Measurements from ENCODE around the gene MMD. TPM values are rescaled to one million over a fixed set of nuclear protein-coding genes. Genes with fewer than 3 reads are reported as not detected.
A peak's percentile ranks its signal among the peaks of the same experiment; 100 is the strongest.

MMD gene
- total and polyA plus RNA-seq, 2 of the 13 experiments (the other 11 are each of a cell fraction or from before 2014, with no cell fraction given), result 121 to 225 TPM

- TF ChIP-seq SOX6 (IDR thresholded peaks at IDR 0.05) (no peak), SOX6 (CRISPR knock-in tag; IDR thresholded peaks at IDR 0.05) (peak; percentile 99), ZHX2 (IDR thresholded peaks at IDR 0.05; ENCODE audit: low read depth) (no peak), ZHX2 (CRISPR knock-in tag; IDR thresholded peaks at IDR 0.05; ENCODE audit: borderline replicate concordance) (peak; percentile 66; the same call in 1 of the 2 replicates), KAT2B (IDR thresholded peaks at IDR 0.05; ENCODE audit: borderline replicate concordance, low read depth, low read length) (no peak), ZNF225 (CRISPR knock-in tag; IDR thresholded peaks at IDR 0.05) (no peak), ZNF589 (CRISPR knock-in tag; conservative IDR thresholded peaks at IDR 0.05) (no peak), CREB1 (IDR thresholded peaks at IDR 0.05) (no peak), CREB1 (CRISPR knock-in tag; IDR thresholded peaks at IDR 0.05) (peak; percentile 61), ZFY (CRISPR knock-in tag; IDR thresholded peaks at IDR 0.05) (no peak), IRF2 (CRISPR knock-in tag; IDR thresholded peaks at IDR 0.05) (peak; percentile 70), ZNF124 (CRISPR knock-in tag; IDR thresholded peaks at IDR 0.05) (no peak; the same call in 1 of the 2 replicates), ZNF510 (CRISPR knock-in tag; IDR thresholded peaks at IDR 0.05; ENCODE audit: low read depth) (no peak; the same call in 1 of the 2 replicates), CSRNP1 (CRISPR knock-in tag; IDR thresholded peaks at IDR 0.05) (no peak), NBN (conservative IDR thresholded peaks at IDR 0.05) (no peak), BRD4 (CRISPR knock-in tag; IDR thresholded peaks at IDR 0.05) (0 out of 2 replicates have a peak, but pooled peaks have one; percentile 45), ZNF891 (CRISPR knock-in tag; IDR thresholded peaks at IDR 0.05) (no peak), SRSF4 (IDR thresholded peaks at IDR 0.05; ENCODE audit: low read depth, low read length, poor library complexity, severe bottlenecking) (no peak), ZNF556 (CRISPR knock-in tag; IDR thresholded peaks at IDR 0.05; ENCODE audit: borderline replicate concordance) (no peak), SKIL (CRISPR knock-in tag; IDR thresholded peaks at IDR 0.05; ENCODE audit: borderline replicate concordance) (no peak), ZNF816 (CRISPR knock-in tag; IDR thresholded peaks at IDR 0.05; ENCODE audit: borderline replicate concordance) (0 out of 2 replicates have a peak, but pooled peaks have one; percentile 15)
These were observed 13.7 kb downstream of the MMD start (continued) for GRCh38 chr17:55407641-55408566.
